Measurements from ENCODE around the gene GDPD4.

GDPD4 gene

GRCh38 chr11:77278595-77279506 is 22.6 kb downstream of the GDPD4 start:
- H3K27ac ChIP-seq = no peak overlapping the region
- TF ChIP-seq CTCF (conservative IDR thresholded peaks at IDR 0.05) = no peak

GRCh38 chr11:77276271-77276670 is 25.2 kb downstream of the GDPD4 start:
- H3K27ac ChIP-seq = no peak overlapping the region
- TF ChIP-seq CTCF (conservative IDR thresholded peaks at IDR 0.05) = no peak

GRCh38 chr11:77270921-77271320 is 30.6 kb downstream of the GDPD4 start:
- TF ChIP-seq CTCF (conservative IDR thresholded peaks at IDR 0.05) = no peak
- H3K27ac ChIP-seq = no peak overlapping the region

- H3K27ac ChIP-seq = no peak overlapping the region
- no peak for TF ChIP-seq CTCF (conservative IDR thresholded peaks at IDR 0.05)
Observed at GRCh38 chr11:77269484-77270123, 31.9 kb downstream of the GDPD4 start.

GRCh38 chr11:77267962-77268361 is 33.5 kb downstream of the GDPD4 start:
- no peak overlapping the region for H3K27ac ChIP-seq
- TF ChIP-seq CTCF (conservative IDR thresholded peaks at IDR 0.05) = no peak

- TF ChIP-seq CTCF (conservative IDR thresholded peaks at IDR 0.05) = no peak
- H3K27ac ChIP-seq = no peak overlapping the region
Observed at GRCh38 chr11:77266766-77267165, 34.7 kb downstream of the GDPD4 start.

- H3K27ac ChIP-seq = no peak overlapping the region
- no peak for TF ChIP-seq CTCF (conservative IDR thresholded peaks at IDR 0.05)
Observed at GRCh38 chr11:77262803-77263202, 38.7 kb downstream of the GDPD4 start.
